HCT116 (cell line): Measurements from ENCODE around the gene ST6GALNAC5. TPM values are rescaled to one million over a fixed set of nuclear protein-coding genes. Genes with fewer than 3 reads are reported as not detected.

Source experiments
- ATAC-seq: fragments of 200-7000 bp; cut with Tn5 transposase; 2 replicates; pipeline ENCODE4 v1.9.1; 2020; ENCODE audit warnings: mild to moderate bottlenecking, moderate library complexity
- BruUV-seq: library from RNA; stranded (reverse); fragments of 400-500 nt; replicated peaks from 2 replicates; lab custom pipeline; 2021; lab: Mats Ljungman, UMichigan
- CTCF ChIA-PET: fragments of 300-600 bp; sonication (Branson Sonifier 250); formaldehyde crosslinking; loops from one replicate; lab custom pipeline; 2021; ENCODE audit warnings: antibody characterized with exemption; lab: Charles Lee
- POLR2A ChIA-PET: fragments of 300-600, 350-600 bp; sonication (Branson Sonifier 250); formaldehyde crosslinking; loops from one replicate; lab custom pipeline; 2021; ENCODE audit warnings: antibody characterized with exemption; lab: Charles Lee
- RAD21 ChIA-PET, 2 experiments: fragments of 300-600 bp; sonication (Branson Sonifier 250); formaldehyde crosslinking; loops; one replicate each; lab custom pipeline; 2023; ENCODE audit warnings: low total read pairs in 2 of 2; ENCODE audit not compliant: uncharacterized antibody in 2 of 2, unreplicated experiment in 2 of 2, low non-redundant PET in 1 of 2; lab: Charles Lee
- DNase-seq: peaks from one replicate; pipeline ENCODE4 v3.0.0-alpha.2; 2010; ENCODE audit warnings: low read depth, low spot score
- H2AFZ ChIP-seq: fragments of 200-600 bp; shearing (Covaris generic), sonication (generic); 2 replicates; pipeline ENCODE4 v1.6.1; 2017; ENCODE audit warnings: low read depth, mixed run types, mixed read lengths, antibody characterized with exemption, low read length; ENCODE audit not compliant: poor library complexity, severe bottlenecking
- H3K27ac ChIP-seq: 2 replicates; pipeline ENCODE4 v1.5.1; 2012; ENCODE audit warnings: low read depth, low read length
- H3K27me3 ChIP-seq: fragments of 200-600 bp; sonication (generic); 2 replicates; pipeline ENCODE4 v1.6.1; 2016; ENCODE audit warnings: mixed run types, low read length, mixed read lengths; ENCODE audit not compliant: insufficient read depth
- H3K36me3 ChIP-seq, 2 experiments: fragments of 200-500 bp in 1 of 2; fragments of 200-600 bp in 1 of 2; sonication (Bioruptor generic) in 1 of 2; sonication (generic) in 1 of 2; 2 replicates each; pipeline versions ENCODE4 v1.5.1 to v1.6.1; 2014 to 2016; ENCODE audit warnings: low read length in 2 of 2, inconsistent platforms in 1 of 2, mixed read lengths in 1 of 2, mixed run types in 1 of 2; ENCODE audit not compliant: insufficient read depth in 2 of 2, control insufficient read depth in 1 of 2
- H3K4me1 ChIP-seq, 2 experiments: fragments of 200-600 bp in 1 of 2; sonication (generic) in 1 of 2; 2 replicates each; pipeline versions ENCODE4 v1.5.1 to v1.6.1; 2012 to 2017; ENCODE audit warnings: low read length in 2 of 2, inconsistent platforms in 1 of 2, mild to moderate bottlenecking in 1 of 2, mixed read lengths in 1 of 2, mixed run types in 1 of 2, moderate library complexity in 1 of 2; ENCODE audit not compliant: insufficient read depth in 2 of 2, control insufficient read depth in 1 of 2
- H3K4me2 ChIP-seq: fragments of 200-600 bp; sonication (generic); 2 replicates; pipeline ENCODE4 v1.6.1; 2017; ENCODE audit warnings: mixed run types, low read length, mixed read lengths
- H3K4me3 ChIP-seq, 2 experiments: fragments of 200-600 bp in 1 of 2; sonication (generic) in 1 of 2; replicated peaks in 1 of 2; 2 replicates each; pipeline ENCODE4 v1.5.1; 2011 to 2016; ENCODE audit warnings: low read length in 2 of 2, control low read depth in 1 of 2, low read depth in 1 of 2, mild to moderate bottlenecking in 1 of 2, mixed read lengths in 1 of 2, mixed run types in 1 of 2
- H3K79me2 ChIP-seq: fragments of 200-600 bp; sonication (generic); 2 replicates; pipeline ENCODE4 v1.6.1; 2017; ENCODE audit warnings: mild to moderate bottlenecking, mixed run types, low read length, moderate library complexity, mixed read lengths; ENCODE audit not compliant: insufficient read depth
- H3K9ac ChIP-seq: fragments of 200-600 bp; sonication (generic); 2 replicates; pipeline ENCODE4 v1.6.1; 2016; ENCODE audit warnings: low read length, mixed read lengths
- H3K9me2 ChIP-seq: fragments of 200-600 bp; sonication (generic), shearing (Covaris generic); 2 replicates; pipeline ENCODE4 v1.6.1; 2017; ENCODE audit warnings: mixed run types, mild to moderate bottlenecking, moderate library complexity; ENCODE audit not compliant: insufficient read depth
- H3K9me3 ChIP-seq, 2 experiments: fragments of 200-500 bp in 1 of 2; fragments of 200-600 bp in 1 of 2; sonication (Bioruptor generic) in 1 of 2; sonication (generic) in 1 of 2; 2 replicates each; pipeline ENCODE4 v1.6.1; 2014 to 2017; ENCODE audit warnings: low read length in 2 of 2, mixed read lengths in 2 of 2, inconsistent platforms in 1 of 2, low read depth in 1 of 2, mild to moderate bottlenecking in 1 of 2, mixed run types in 1 of 2, moderate library complexity in 1 of 2; ENCODE audit not compliant: control insufficient read depth in 1 of 2, insufficient read depth in 1 of 2
- H4K20me1 ChIP-seq: fragments of 200-600 bp; sonication (generic), shearing (Covaris generic); 2 replicates; pipeline ENCODE4 v1.6.1; 2017; ENCODE audit warnings: mixed run types, mild to moderate bottlenecking, moderate library complexity; ENCODE audit not compliant: insufficient read depth
- CBX3 ChIP-seq: IDR thresholded peaks from 2 replicates; pipeline ENCODE4 v1.6.1; 2012; ENCODE audit warnings: low read depth
- CEBPB ChIP-seq: IDR thresholded peaks from 2 replicates; pipeline ENCODE4 v1.6.1; 2012; ENCODE audit warnings: low read depth
- EGR1 ChIP-seq: IDR thresholded peaks from 2 replicates; pipeline ENCODE4 v1.6.1; 2012; ENCODE audit warnings: low read depth
- EZH2 ChIP-seq: fragments of 200-600 bp; sonication (generic); IDR thresholded peaks from 2 replicates; pipeline ENCODE4 v1.6.1; 2017; ENCODE audit warnings: antibody characterized with exemption, mixed run types
- EZH2phosphoT487 ChIP-seq: fragments of 200-600 bp; IDR thresholded peaks from 2 replicates; pipeline ENCODE4 v1.6.1; 2018; ENCODE audit warnings: antibody characterized with exemption, borderline replicate concordance
- FOSL1 ChIP-seq: IDR thresholded peaks from 2 replicates; pipeline ENCODE4 v1.6.1; 2012; ENCODE audit warnings: low read depth
- POLR2AphosphoS5 ChIP-seq: IDR thresholded peaks from 2 replicates; pipeline ENCODE4 v1.6.1; 2011; ENCODE audit warnings: mild to moderate bottlenecking, low read depth, low read length, moderate library complexity
- RAD21 ChIP-seq: IDR thresholded peaks from 2 replicates; pipeline ENCODE4 v1.6.1; 2012; ENCODE audit warnings: low read depth, mild to moderate bottlenecking
- SIN3A ChIP-seq: IDR thresholded peaks from 2 replicates; pipeline ENCODE4 v1.6.1; 2012; ENCODE audit warnings: low read depth
- SP1 ChIP-seq: IDR thresholded peaks from 2 replicates; pipeline ENCODE4 v1.6.1; 2012; ENCODE audit warnings: low read depth
- SRF ChIP-seq: IDR thresholded peaks from 2 replicates; pipeline ENCODE4 v1.6.1; 2012; ENCODE audit warnings: low read depth
- TCF7L2 ChIP-seq: IDR thresholded peaks from 2 replicates; pipeline ENCODE4 v1.7.0; 2011; ENCODE audit warnings: borderline replicate concordance, inconsistent platforms; ENCODE audit not compliant: insufficient read depth, insufficient read length; ENCODE audit errors: extremely low read depth
- YY1 ChIP-seq: IDR thresholded peaks from 2 replicates; pipeline ENCODE4 v1.6.1; 2011; ENCODE audit warnings: low read length, low read depth, moderate library complexity, mild to moderate bottlenecking; ENCODE audit not compliant: insufficient replicate concordance; ENCODE audit errors: extremely low read depth
- ZBTB33 ChIP-seq: IDR thresholded peaks from 2 replicates; pipeline ENCODE4 v1.6.1; 2011; ENCODE audit warnings: mild to moderate bottlenecking, low read length, moderate library complexity; ENCODE audit not compliant: insufficient replicate concordance; ENCODE audit errors: extremely low read depth
- ZFX ChIP-seq: fragments of 450-650 bp; IDR thresholded peaks from 2 replicates; pipeline ENCODE4 v1.6.1; 2017
- ZNF274 ChIP-seq: fragments of 200-500 bp; sonication (Bioruptor generic); IDR thresholded peaks from 2 replicates; pipeline ENCODE4 v1.6.1; 2014; ENCODE audit warnings: mild to moderate bottlenecking, low read depth, low read length, inconsistent platforms
- intact Hi-C: fragments of 100-400 bp; cut with micrococcal nuclease; formaldehyde crosslinking; loops from 2 replicates; pipeline ENCODE4 v1.10.0; 2022
- total RNA-seq: library from RNA; stranded (reverse); gene quantifications from one replicate; pipeline ENCODE4 v1.2.1, GENCODE V29; 2021; ENCODE audit not compliant: unreplicated experiment
- TF ChIP-seq, protein P1 (sequence below), 3 experiments: fragments of 200-600 bp in 1 of 3; sonication (generic) in 1 of 3; IDR thresholded peaks in 2 of 3; conservative IDR thresholded peaks in 1 of 3; 2 replicates each; pipeline ENCODE4 v1.5.1; 2012 to 2017; ENCODE audit warnings: low read depth in 2 of 3, low read length in 2 of 3, antibody characterized with exemption in 1 of 3, borderline replicate concordance in 1 of 3, control low read depth in 1 of 3, mild to moderate bottlenecking in 1 of 3, mixed read lengths in 1 of 3, mixed run types in 1 of 3, moderate library complexity in 1 of 3; ENCODE audit not compliant: insufficient read depth in 1 of 3
- TF ChIP-seq, protein P2 (sequence below): IDR thresholded peaks from 2 replicates; pipeline ENCODE4 v1.6.1; 2012
- TF ChIP-seq, protein P3 (sequence below): IDR thresholded peaks from 2 replicates; pipeline ENCODE4 v1.6.1; 2012

The ST6GALNAC5 gene
- total RNA-seq, 1 experiment from 2014 or later: 1.2 TPM

DNA sequence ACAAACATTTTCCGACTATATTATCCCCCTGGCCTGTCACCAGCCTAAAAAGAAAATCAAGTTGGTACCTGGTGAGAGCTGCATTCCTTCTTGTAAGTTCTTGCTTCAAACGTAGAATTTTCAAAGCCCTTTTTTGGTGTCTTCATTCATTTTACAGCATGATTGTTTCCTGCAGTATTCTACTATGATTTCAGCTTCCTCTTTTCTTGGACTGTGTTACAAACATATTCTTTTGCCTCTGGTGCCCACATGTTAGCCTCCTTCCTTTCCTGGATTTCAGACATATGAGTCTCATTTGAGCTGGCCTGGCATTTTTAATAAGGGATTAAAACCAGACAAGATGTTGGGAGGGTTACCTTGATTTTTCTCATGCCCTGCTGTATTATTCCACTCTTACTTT is 209.5 kb downstream of the ST6GALNAC5 start (continued):
- TF ChIP-seq, protein P1, sequence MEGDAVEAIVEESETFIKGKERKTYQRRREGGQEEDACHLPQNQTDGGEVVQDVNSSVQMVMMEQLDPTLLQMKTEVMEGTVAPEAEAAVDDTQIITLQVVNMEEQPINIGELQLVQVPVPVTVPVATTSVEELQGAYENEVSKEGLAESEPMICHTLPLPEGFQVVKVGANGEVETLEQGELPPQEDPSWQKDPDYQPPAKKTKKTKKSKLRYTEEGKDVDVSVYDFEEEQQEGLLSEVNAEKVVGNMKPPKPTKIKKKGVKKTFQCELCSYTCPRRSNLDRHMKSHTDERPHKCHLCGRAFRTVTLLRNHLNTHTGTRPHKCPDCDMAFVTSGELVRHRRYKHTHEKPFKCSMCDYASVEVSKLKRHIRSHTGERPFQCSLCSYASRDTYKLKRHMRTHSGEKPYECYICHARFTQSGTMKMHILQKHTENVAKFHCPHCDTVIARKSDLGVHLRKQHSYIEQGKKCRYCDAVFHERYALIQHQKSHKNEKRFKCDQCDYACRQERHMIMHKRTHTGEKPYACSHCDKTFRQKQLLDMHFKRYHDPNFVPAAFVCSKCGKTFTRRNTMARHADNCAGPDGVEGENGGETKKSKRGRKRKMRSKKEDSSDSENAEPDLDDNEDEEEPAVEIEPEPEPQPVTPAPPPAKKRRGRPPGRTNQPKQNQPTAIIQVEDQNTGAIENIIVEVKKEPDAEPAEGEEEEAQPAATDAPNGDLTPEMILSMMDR (IDR thresholded peaks at IDR 0.05 in 2 of 3, conservative IDR thresholded peaks at IDR 0.05 in 1 of 3; ENCODE audit: borderline replicate concordance in 1 of 3, insufficient read depth in 1 of 3, low read depth in 2 of 3, low read length in 2 of 3): no peak
- TF ChIP-seq POLR2AphosphoS5 (no peak), CBX3 (no peak), EZH2 (no peak), FOSL1 (no peak), YY1 (no peak)
- TF ChIP-seq, protein P2, sequence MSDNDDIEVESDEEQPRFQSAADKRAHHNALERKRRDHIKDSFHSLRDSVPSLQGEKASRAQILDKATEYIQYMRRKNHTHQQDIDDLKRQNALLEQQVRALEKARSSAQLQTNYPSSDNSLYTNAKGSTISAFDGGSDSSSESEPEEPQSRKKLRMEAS: no peak

GRCh38 chr1:77081834-77082233 is 214.6 kb downstream of the ST6GALNAC5 start:
- Histone ChIP-seq H3K79me2 (no peaks in the 10 kb centered on the region), H3K4me2 (no peak overlapping the region), H3K4me1 (no peaks in the 10 kb centered on the region), H3K27ac (no peak overlapping the region), H3K9me2 (no peaks in the 10 kb centered on the region), H3K4me3 (no peak overlapping the region), H3K36me3 (no peaks in the 10 kb centered on the region), H3K27me3 (no peaks in the 10 kb centered on the region), H4K20me1 (no peaks in the 10 kb centered on the region), H2AFZ (no peak overlapping the region), H3K9me3 (no peaks in the 10 kb centered on the region), H3K9ac (no peak overlapping the region)
- BruUV-seq: no TSS peak
- ChIA-PET CTCF (no interaction called here), POLR2A (no interaction called here), RAD21 (no interaction called here)
- no peak for ATAC-seq
- DNase-seq: no peak
- intact Hi-C loops: no loop called here
- no peak for TF ChIP-seq SIN3A
- TF ChIP-seq ZNF274: no peak
- TF ChIP-seq, protein P3, sequence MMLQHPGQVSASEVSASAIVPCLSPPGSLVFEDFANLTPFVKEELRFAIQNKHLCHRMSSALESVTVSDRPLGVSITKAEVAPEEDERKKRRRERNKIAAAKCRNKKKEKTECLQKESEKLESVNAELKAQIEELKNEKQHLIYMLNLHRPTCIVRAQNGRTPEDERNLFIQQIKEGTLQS: no peak
- TF ChIP-seq SP1: no peak
- no peak for TF ChIP-seq EZH2phosphoT487
- TF ChIP-seq CEBPB: no peak
- TF ChIP-seq RAD21: no peak
- TF ChIP-seq YY1: no peak
- no peak for TF ChIP-seq EGR1
- no peak for TF ChIP-seq POLR2AphosphoS5
- TF ChIP-seq, protein P1 (IDR thresholded peaks at IDR 0.05 in 2 of 3, conservative IDR thresholded peaks at IDR 0.05 in 1 of 3; ENCODE audit: borderline replicate concordance in 1 of 3, insufficient read depth in 1 of 3, low read depth in 2 of 3, low read length in 2 of 3): no peak
- no peak for TF ChIP-seq TCF7L2
- TF ChIP-seq FOSL1: no peak
- no peak for TF ChIP-seq SRF
- no peak for TF ChIP-seq ZBTB33
- no peak for TF ChIP-seq ZFX
